ENCODE results near the gene MAP7D1. TPM values are rescaled to one million over a fixed set of nuclear protein-coding genes. Genes with fewer than 3 reads are reported as not detected.

MAP7D1 gene
- polyA plus RNA-seq, 1 of the 3 experiments (the other 2 are of a cell fraction), result 69.9 TPM

DNA sequence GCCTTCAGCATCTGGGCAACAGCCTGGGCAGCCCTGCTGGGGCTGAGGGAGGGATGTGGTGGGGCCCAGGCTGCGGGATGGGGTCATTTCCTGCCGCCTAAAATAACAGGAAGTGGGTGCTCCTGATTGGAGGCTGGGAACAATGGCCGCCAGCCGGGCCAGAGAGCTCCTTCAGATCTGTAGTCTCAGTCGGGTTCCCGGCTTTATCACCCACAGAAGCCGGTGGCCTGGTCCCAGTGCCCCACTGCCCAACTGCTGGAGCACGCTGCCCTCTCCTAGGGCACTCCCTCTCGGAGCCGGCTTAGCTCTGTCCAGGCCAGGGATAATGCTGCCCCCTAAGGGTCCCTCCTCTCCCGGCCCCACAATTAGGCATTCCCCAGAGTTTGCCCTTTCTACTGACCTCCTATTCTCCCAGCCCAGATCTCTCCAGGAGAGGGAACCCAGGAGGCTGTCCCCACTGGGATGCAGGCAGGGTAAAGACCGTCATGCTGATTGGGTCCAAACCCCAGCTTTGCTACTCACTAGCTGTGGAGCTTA is 5.1 kb downstream of the MAP7D1 start:
- 78% methylated on average over 1 of the region's 12 CpGs for WGBS (ENCODE audit: low lambda C conversion rate)
- Histone ChIP-seq H3F3A (replicated peaks; ENCODE audit: insufficient read depth) (peaks cover 10% of the 10 kb centered on the region), H3K27me3 (ENCODE audit: insufficient read depth) (no peaks in the 10 kb centered on the region), H3K4me1 (ENCODE audit: control insufficient read depth in 1 of 2, insufficient read depth in 2 of 2, low read depth in 1 of 2, low read length in 1 of 2) (peaks cover 31 to 44% of the 10 kb centered on the region in 2 experiments), H3K4me2 (peak overlapping the region; percentile 98), H3K9ac (peak overlapping the region; percentile 80), H3K9me2 (no peaks in the 10 kb centered on the region), H4K20me1 (ENCODE audit: insufficient read depth) (peaks cover 90% of the 10 kb centered on the region), H3K4me3 (ENCODE audit: low read depth in 2 of 2, low read length in 1 of 2) (peak overlapping the region; percentile 47 to 72), H3K9me3 (no peaks in the 10 kb centered on the region), H3K79me2 (ENCODE audit: insufficient read depth) (peaks cover 100% of the 10 kb centered on the region), H2AFZ (ENCODE audit: low read depth) (0 out of 2 replicates have a peak overlapping the region, but pooled peaks have one; percentile 72), H3K36me3 (replicated peaks in 1 of 2; ENCODE audit: control insufficient read depth in 1 of 2, insufficient read depth in 2 of 2, low read length in 1 of 2) (peaks cover 8 to 24% of the 10 kb centered on the region in 2 experiments), H3K27ac (ENCODE audit: low read depth in 2 of 2, low read length in 1 of 2) (peak overlapping the region; percentile 81 to 83)
- CTCF ChIA-PET, result interaction anchor here (0.6 to 4.8 kb wide), 13 partner anchors 8 to 516 kb away, joined by 3 to 49 read pairs (median 4); partner anchors contain the start of gene TRAPPC3
- peak; percentile 86 for DNase-seq
- POLR2A ChIA-PET, result interaction anchor here (0.9 to 2.3 kb wide), 7 partner anchors 9 to 25 kb away, joined by 3 to 7 read pairs (median 5); partner anchors contain the start of gene TRAPPC3
- TF ChIP-seq RFX5 (IDR thresholded peaks at IDR 0.05; ENCODE audit: low read length) (no peak), PBX3 (IDR thresholded peaks at IDR 0.05) (no peak), USF2 (IDR thresholded peaks at IDR 0.05; ENCODE audit: borderline replicate concordance, low read depth, low read length) (no peak), EP300 (IDR thresholded peaks at IDR 0.05; ENCODE audit: borderline replicate concordance in 1 of 2, low read depth in 1 of 2, low read length in 1 of 2) (no peak), NFIC (IDR thresholded peaks at IDR 0.05; ENCODE audit: borderline replicate concordance) (0 out of 2 replicates have a peak, but pooled peaks have one; percentile 28), RAD21 (IDR thresholded peaks at IDR 0.05; ENCODE audit: low read length) (peak; percentile 45), MAX (IDR thresholded peaks at IDR 0.05; ENCODE audit: low read depth) (peak; percentile 69; the same call in 1 of the 2 replicates), POLR2AphosphoS5 (IDR thresholded peaks at IDR 0.05; ENCODE audit: low read depth, low read length) (peak; percentile 67), SMC3 (IDR thresholded peaks at IDR 0.05; ENCODE audit: low read depth, low read length) (peak; percentile 26; the same call in 1 of the 2 replicates), GATA2 (CRISPR knock-in tag; IDR thresholded peaks at IDR 0.05) (no peak), CTCF (IDR thresholded peaks at IDR 0.05) (peak; percentile 64), IRF3 (IDR thresholded peaks at IDR 0.05; ENCODE audit: low read depth, low read length) (no peak), FOSL2 (IDR thresholded peaks at IDR 0.05; ENCODE audit: borderline replicate concordance, low read depth) (no peak), RCOR1 (IDR thresholded peaks at IDR 0.05; ENCODE audit: low read length) (no peak), YY1 (IDR thresholded peaks at IDR 0.05; ENCODE audit: low read depth) (peak; percentile 93), FOXM1 (IDR thresholded peaks at IDR 0.05; ENCODE audit: low read depth) (no peak), JUND (IDR thresholded peaks at IDR 0.05) (no peak), TEAD4 (IDR thresholded peaks at IDR 0.05; ENCODE audit: borderline replicate concordance, insufficient read depth) (0 out of 2 replicates have a peak, but pooled peaks have one; percentile 17), TCF12 (IDR thresholded peaks at IDR 0.05) (peak; percentile 67), EZH2phosphoT487 (IDR thresholded peaks at IDR 0.05; ENCODE audit: borderline replicate concordance, low read depth) (no peak), NRF1 (IDR thresholded peaks at IDR 0.05; ENCODE audit: low read depth, low read length) (no peak), CHD2 (IDR thresholded peaks at IDR 0.05; ENCODE audit: low read length, partially characterized antibody) (no peak), TAF1 (IDR thresholded peaks at IDR 0.05; ENCODE audit: borderline replicate concordance, low read depth, low read length) (0 out of 2 replicates have a peak, but pooled peaks have one; percentile 48)
- TF ChIP-seq, protein P1, sequence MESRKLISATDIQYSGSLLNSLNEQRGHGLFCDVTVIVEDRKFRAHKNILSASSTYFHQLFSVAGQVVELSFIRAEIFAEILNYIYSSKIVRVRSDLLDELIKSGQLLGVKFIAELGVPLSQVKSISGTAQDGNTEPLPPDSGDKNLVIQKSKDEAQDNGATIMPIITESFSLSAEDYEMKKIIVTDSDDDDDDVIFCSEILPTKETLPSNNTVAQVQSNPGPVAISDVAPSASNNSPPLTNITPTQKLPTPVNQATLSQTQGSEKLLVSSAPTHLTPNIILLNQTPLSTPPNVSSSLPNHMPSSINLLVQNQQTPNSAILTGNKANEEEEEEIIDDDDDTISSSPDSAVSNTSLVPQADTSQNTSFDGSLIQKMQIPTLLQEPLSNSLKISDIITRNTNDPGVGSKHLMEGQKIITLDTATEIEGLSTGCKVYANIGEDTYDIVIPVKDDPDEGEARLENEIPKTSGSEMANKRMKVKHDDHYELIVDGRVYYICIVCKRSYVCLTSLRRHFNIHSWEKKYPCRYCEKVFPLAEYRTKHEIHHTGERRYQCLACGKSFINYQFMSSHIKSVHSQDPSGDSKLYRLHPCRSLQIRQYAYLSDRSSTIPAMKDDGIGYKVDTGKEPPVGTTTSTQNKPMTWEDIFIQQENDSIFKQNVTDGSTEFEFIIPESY (IDR thresholded peaks at IDR 0.05; ENCODE audit: borderline replicate concordance, low read depth), result no peak

Data from SK-N-SH (cell line).